Hepatocyte (in vitro differentiated cells): ENCODE measurements around the gene DOCK2. TPM values are rescaled to one million over a fixed set of nuclear protein-coding genes. Genes with fewer than 3 reads are reported as not detected.

Source experiments
- DNase-seq: peaks from one replicate; pipeline ENCODE4 v3.0.0-alpha.2; 2016; ENCODE audit warnings: low spot score
- H2AFZ ChIP-seq: fragments of 200-600 bp; sonication (generic); 2 replicates; pipeline ENCODE4 v1.6.0; 2016; ENCODE audit warnings: antibody characterized with exemption, mild to moderate bottlenecking
- H3K27ac ChIP-seq: fragments of 200-600 bp; sonication (generic); 2 replicates; pipeline ENCODE4 v1.5.1; 2016; ENCODE audit warnings: mild to moderate bottlenecking
- H3K27me3 ChIP-seq: fragments of 200-600 bp; sonication (generic); 2 replicates; pipeline ENCODE4 v1.6.1; 2016
- H3K36me3 ChIP-seq: fragments of 200-600 bp; sonication (generic); replicated peaks from 2 replicates; pipeline ENCODE4 v1.5.1; 2016; ENCODE audit warnings: low read depth; ENCODE audit not compliant: insufficient read depth
- H3K4me1 ChIP-seq: fragments of 200-600 bp; sonication (generic); 2 replicates; pipeline ENCODE4 v1.5.1; 2016; ENCODE audit warnings: mild to moderate bottlenecking, moderate library complexity; ENCODE audit not compliant: insufficient read depth
- H3K4me2 ChIP-seq: fragments of 200-600 bp; sonication (generic); 2 replicates; pipeline ENCODE4 v1.6.0; 2016
- H3K4me3 ChIP-seq: fragments of 200-600 bp; sonication (generic); 2 replicates; pipeline ENCODE4 v1.5.1; 2016; ENCODE audit warnings: mild to moderate bottlenecking
- H3K79me2 ChIP-seq: fragments of 200-600 bp; sonication (generic); 2 replicates; pipeline ENCODE4 v1.6.0; 2017; ENCODE audit warnings: mild to moderate bottlenecking
- H3K9me2 ChIP-seq: fragments of 200-600 bp; sonication (generic); replicated peaks from 2 replicates; pipeline ENCODE4 v1.6.0; 2017; ENCODE audit warnings: mild to moderate bottlenecking; ENCODE audit not compliant: insufficient read depth
- H3K9me3 ChIP-seq: fragments of 200-600 bp; sonication (generic); 2 replicates; pipeline ENCODE4 v1.5.1; 2016; ENCODE audit warnings: low read depth, mild to moderate bottlenecking
- H4K20me1 ChIP-seq: fragments of 200-600 bp; sonication (generic); 2 replicates; pipeline ENCODE4 v1.6.0; 2016; ENCODE audit warnings: mild to moderate bottlenecking; ENCODE audit not compliant: insufficient read depth, poor library complexity, severe bottlenecking
- CTCF ChIP-seq: fragments of 200-600 bp; sonication (generic); IDR thresholded peaks from 2 replicates; pipeline ENCODE4 v1.5.1; 2016; ENCODE audit warnings: antibody characterized with exemption, mild to moderate bottlenecking; ENCODE audit not compliant: poor library complexity
- EZH2 ChIP-seq: fragments of 200-600 bp; sonication (generic); IDR thresholded peaks from 2 replicates; pipeline ENCODE4 v1.6.1; 2016; ENCODE audit warnings: antibody characterized with exemption, mild to moderate bottlenecking, borderline replicate concordance
- EZH2phosphoT487 ChIP-seq: fragments of 200-600 bp; sonication (generic); IDR thresholded peaks from one replicate; pipeline ENCODE4 v1.6.1; 2018; ENCODE audit warnings: antibody characterized with exemption, mild to moderate bottlenecking, low read depth, moderate library complexity; ENCODE audit not compliant: unreplicated experiment, severe bottlenecking
- WGBS: methylation state at CpG from one replicate; pipeline ENCODE4 v1.1.6; 2016; ENCODE audit warnings: low lambda C conversion rate; ENCODE audit errors: missing lambda C conversion rate; 5-methylcytosine and 5-hydroxymethylcytosine counted together
- polyA plus RNA-seq: library from polyadenylated mRNA; unstranded; fragments of >200 nt; fragmentation: Nextera tagmentation; extraction: Ambion mirVana; gene quantifications from 2 replicates; pipeline ENCODE4 v1.2.1, GENCODE V29; 2016
- total RNA-seq: library from RNA; depleted of rRNA; stranded (reverse); fragments of >200 nt; gene quantifications from 2 replicates; pipeline ENCODE4 v1.2.3, GENCODE V29; 2014

Gene DOCK2
- total and polyA plus RNA-seq, 2 experiments from 2014 or later = 0.60 TPM; not detected in 1

- WGBS = 78% methylated on average over 6 of the region's 6 CpGs
- no peak overlapping the region for H2AFZ ChIP-seq
- H3K36me3 ChIP-seq = no peaks in the 10 kb centered on the region
- H3K4me1 ChIP-seq = no peaks in the 10 kb centered on the region
- no peak overlapping the region for H3K4me2 ChIP-seq
- no peak overlapping the region for H3K27ac ChIP-seq
- H3K9me2 ChIP-seq = no peaks in the 10 kb centered on the region
- no peaks in the 10 kb centered on the region for H3K79me2 ChIP-seq
- no peak for DNase-seq
- no peak overlapping the region for H3K4me3 ChIP-seq
- H4K20me1 ChIP-seq = no peaks in the 10 kb centered on the region
- no peaks in the 10 kb centered on the region for H3K9me3 ChIP-seq
- H3K27me3 ChIP-seq = no peaks in the 10 kb centered on the region
- TF ChIP-seq CTCF (no peak), EZH2 (no peak), EZH2phosphoT487 (no peak)
Observed at GRCh38 chr5:169745441-169746146, 108.5 kb downstream of the DOCK2 start.

DNA sequence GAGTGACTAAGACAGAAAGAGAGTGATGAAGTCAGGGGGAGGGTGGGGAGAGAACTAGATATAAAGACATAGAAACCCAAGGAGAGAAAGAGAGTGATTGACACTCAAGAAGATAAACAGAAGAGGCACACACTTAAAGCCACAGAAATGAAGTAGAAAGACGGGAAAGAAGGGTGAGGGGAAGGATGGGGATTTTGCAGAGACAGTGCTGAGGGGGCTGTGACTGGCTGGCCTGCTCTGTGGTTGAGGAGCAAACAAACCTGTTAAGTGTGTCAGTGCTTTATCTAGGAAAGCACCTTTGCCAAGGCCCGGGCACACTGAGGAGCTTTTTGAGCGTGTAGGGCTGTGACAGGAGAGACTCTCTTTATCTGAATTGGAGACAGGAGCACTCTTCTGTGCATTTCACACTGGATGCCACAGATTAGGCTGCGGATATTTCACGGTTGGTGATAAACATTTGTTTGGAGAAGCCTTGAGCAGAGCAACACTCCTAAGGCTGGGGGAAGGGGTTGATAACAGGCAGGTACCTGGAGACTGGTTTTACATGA is 109.1 kb downstream of the DOCK2 start:
- H3K27ac ChIP-seq = no peak overlapping the region
- 30% methylated on average over 5 of the region's 5 CpGs for WGBS
- DNase-seq = no peak
- no peaks in the 10 kb centered on the region for H3K79me2 ChIP-seq
- H3K4me2 ChIP-seq = no peak overlapping the region
- no peaks in the 10 kb centered on the region for H3K36me3 ChIP-seq
- H3K4me3 ChIP-seq = no peak overlapping the region
- H2AFZ ChIP-seq = no peak overlapping the region
- H3K27me3 ChIP-seq = no peaks in the 10 kb centered on the region
- TF ChIP-seq EZH2 (no peak), EZH2phosphoT487 (no peak), CTCF (no peak)
- no peaks in the 10 kb centered on the region for H4K20me1 ChIP-seq
- no peaks in the 10 kb centered on the region for H3K9me3 ChIP-seq
- no peaks in the 10 kb centered on the region for H3K9me2 ChIP-seq
- H3K4me1 ChIP-seq = no peaks in the 10 kb centered on the region

DNA sequence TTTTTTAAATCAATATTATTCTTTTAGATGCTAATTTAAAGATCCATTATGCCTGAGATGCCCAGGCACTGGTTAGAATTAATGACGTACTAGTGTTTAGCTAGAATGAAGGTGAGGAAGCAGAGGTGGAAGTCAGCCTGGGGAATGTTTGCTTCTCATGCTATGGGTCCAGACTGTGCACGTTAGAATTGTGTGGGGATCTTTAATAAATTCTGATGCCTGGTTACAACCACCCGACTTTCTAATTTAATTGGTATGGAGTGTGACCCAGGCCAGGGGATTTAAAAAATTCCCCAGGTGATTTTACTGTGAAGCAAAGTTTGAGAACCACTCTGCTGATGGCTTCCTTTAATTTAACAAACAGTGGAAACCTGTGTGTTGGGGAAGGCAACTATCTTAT is 111.1 kb downstream of the DOCK2 start:
- Histone ChIP-seq H4K20me1 (no peaks in the 10 kb centered on the region), H3K4me2 (no peak overlapping the region), H2AFZ (no peak overlapping the region), H3K27ac (no peak overlapping the region), H3K9me2 (no peaks in the 10 kb centered on the region), H3K36me3 (no peaks in the 10 kb centered on the region), H3K79me2 (no peaks in the 10 kb centered on the region), H3K4me3 (no peak overlapping the region), H3K4me1 (no peaks in the 10 kb centered on the region), H3K27me3 (no peaks in the 10 kb centered on the region), H3K9me3 (no peaks in the 10 kb centered on the region)
- TF ChIP-seq EZH2 (no peak), CTCF (no peak), EZH2phosphoT487 (no peak)
- DNase-seq = no peak
- WGBS = 73% methylated on average over 3 of the region's 3 CpGs
